Activated CD4-positive, alpha-beta T cell treated with anti-CD3 and anti-CD28 coated beads, Interleukin-2, Interleukin-6, amounts not matched to agents 100 ng/mL and 50 ng/mL, durations not matched to agents 16 hours and 8 hours (primary cell): Measurements from ENCODE around the gene UBE3D.
"Not testable (repeated sequence)": the region's sequence is repeated elsewhere in the genome, so short reads cannot be mapped to it uniquely, and the experiment has no call there.

ENCODE experiments used
- DNase-seq: peaks from one replicate; pipeline ENCODE4 v3.0.0-alpha.2; 2020

The UBE3D gene

GRCh38 chr6:82971877-82972460 is 93.7 kb downstream of the UBE3D start:
- no peak for DNase-seq

- DNase-seq, result no peak
These were observed 94.8 kb downstream of the UBE3D start for GRCh38 chr6:82970839-82971238.

GRCh38 chr6:82968708-82969107 is 96.9 kb downstream of the UBE3D start:
- no peak for DNase-seq

- DNase-seq, result no peak
These were observed 102.3 kb downstream of the UBE3D start for GRCh38 chr6:82963191-82963925.

DNA sequence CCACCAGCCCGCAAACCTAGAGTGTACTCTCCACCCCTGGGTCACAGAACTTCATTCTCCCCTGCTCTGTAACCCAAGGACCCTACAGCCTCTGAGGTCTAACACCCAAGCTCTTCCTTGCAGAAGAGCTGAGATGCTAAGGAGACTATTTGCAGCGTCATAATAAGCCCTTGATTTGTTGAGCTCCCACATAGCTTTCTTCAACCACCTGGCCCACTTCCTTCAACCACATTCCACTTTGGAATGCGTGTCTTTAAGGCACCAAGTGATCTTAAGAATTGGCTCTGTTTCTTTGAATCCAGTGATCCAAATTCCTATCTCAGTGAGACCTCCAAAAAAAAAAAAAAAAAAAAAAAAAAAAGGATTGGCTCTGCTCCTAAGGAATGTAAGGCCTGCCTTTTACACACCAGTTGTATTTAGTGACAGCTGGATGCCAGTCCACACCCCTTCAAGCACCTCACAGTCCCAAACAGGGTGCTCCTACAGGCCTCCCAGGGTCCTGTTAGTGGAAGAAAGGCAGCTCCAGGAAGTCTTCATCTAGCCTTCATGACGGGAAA is 106.2 kb downstream of the UBE3D start:
- no peak for DNase-seq

DNA sequence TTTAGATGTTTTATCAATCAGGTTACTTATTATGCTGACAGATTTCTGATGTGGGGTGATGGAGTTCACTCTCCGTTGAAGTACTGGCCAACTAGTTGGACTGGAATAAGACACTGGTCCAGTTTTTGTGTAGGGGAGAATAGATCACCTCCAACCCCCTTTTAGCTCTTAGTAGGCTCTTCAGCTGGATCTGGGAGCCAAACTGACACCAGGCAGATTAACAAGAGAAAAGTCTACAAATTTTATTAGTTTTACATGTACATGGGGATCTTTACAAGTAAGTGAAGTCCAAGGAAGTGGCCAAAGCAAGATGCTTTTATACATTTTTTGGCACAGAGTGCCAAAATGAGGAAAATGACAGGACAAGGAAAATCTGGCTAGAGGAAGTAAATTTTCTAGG is 107.1 kb downstream of the UBE3D start:
- DNase-seq, result no peak

DNA sequence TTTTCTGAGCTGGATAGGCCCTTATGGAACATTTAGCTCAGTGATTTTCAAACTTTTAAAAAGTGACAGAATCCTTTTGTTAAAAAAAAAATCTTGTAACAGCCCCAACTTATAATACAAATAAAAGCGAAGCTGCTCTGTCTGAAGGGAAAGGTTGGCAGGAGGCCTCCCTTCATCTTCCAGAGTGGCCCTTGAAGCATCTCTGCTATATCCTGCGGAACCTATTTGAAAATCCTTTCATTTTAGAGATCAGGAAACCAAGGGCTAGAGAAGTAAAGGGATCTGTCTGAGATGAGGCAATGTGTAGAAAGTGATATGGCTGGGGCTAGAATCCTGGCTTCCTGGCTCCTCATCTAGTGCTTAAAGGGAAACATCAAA is 107.8 kb downstream of the UBE3D start:
- no peak for DNase-seq

DNA sequence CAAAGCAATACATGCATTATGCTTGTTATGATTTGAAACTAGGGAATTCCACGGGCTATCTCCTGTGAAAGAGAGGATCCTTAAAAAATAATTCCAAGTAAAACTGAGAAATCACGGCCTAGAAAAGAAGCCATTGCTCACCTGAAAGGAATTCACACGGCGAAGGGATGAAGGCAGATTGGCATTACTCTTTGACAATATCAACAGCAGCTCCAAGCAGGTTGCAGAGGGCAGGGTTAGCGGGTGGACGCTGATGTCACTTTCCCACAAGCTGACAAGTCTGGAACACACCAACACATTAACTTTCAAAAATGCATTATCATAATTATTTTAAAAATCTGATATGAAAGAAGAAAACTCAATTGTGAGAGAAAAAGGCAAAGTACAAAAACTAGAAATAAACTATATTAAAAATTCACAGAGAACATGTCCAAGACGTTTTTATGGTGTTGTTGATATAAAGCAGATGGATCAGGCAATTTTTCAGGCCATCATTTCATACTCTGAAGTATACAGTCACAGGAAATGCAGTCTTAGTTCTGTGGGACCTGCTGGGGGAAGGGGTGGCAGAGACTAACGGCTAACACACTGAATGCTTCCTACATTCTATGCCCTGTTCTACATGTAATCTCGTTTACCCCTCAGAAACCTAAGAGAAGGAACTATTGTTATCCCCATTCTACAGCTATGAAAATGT is 108.3 kb downstream of the UBE3D start:
- DNase-seq, result no peak

GRCh38 chr6:82955841-82956240 is 109.8 kb downstream of the UBE3D start:
- no peak for DNase-seq

DNA sequence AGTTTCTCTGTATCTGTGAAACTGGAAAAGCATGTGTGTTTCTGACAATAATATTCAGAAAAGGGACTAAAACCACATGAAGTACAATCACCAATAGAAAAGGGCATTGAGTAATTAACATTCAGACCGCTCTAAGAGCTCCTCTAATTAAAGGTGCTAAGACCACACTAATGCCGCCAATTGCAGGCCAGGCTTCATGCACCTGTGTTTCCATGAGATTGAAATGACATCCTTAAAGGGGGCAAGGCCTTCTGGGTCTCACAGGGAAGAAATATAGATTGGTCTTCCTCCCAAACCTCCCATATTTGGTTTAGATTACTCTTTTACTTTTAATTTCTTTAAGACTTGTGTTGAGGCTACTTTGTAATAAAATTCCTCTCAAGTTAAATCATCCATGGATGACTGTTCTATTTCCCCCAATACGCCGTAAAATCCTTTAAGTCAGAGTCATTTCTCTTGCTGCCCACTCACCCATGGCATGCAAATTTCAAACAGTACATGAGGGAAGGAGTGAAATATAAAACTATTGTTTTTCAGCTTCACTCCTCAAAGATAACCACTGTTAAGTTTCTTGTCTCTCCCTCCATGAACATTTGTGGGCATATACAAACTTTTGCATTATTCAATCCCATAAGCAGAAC is 110.6 kb downstream of the UBE3D start:
- no peak for DNase-seq

GRCh38 chr6:82954356-82954755 is 111.3 kb downstream of the UBE3D start:
- DNase-seq, result no peak

GRCh38 chr6:82953871-82954270 is 111.8 kb downstream of the UBE3D start:
- no peak for DNase-seq

DNA sequence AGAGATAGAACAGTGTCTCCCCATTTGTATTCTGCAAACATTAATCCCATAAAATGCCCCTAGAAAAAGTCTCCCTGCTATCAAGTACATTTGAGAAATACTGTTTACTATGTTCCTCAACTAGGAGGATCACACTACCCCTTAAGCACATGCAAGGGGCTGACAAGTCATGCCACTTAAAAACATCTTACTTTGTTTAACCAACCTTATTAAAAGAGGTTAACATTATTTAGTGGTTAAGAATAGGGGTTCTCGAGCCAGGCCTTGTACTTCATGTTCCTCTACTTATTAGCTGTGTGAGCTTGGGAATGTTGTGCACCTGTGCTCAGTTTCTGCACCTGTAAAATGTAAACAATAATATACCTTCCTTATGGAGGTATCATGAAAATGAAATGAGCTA is 113.7 kb downstream of the UBE3D start:
- no peak for DNase-seq

- no peak for DNase-seq
These were observed 114.3 kb downstream of the UBE3D start for GRCh38 chr6:82951389-82951788.

DNA sequence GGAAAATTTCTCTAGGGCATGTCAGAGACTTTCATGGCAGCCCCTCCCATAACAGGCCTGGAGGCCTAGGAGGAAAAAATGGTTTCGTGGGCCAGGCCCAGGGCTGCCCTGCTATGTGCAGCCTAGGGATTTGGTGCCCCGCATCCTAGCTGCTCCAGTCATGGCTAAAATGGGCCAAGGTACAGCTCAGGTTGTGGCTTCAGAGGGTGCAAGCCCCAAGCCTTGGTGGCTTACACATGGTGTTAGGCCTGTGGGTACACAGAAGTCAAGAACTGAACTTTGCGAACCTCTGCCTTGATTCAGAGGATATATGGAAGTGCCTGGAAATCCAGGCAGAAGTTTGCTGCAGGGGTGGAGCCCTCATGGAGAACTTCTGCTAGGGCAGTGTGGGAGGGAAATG is 134.7 kb downstream of the UBE3D start:
- DNase-seq, result not testable (repeated sequence)

DNA sequence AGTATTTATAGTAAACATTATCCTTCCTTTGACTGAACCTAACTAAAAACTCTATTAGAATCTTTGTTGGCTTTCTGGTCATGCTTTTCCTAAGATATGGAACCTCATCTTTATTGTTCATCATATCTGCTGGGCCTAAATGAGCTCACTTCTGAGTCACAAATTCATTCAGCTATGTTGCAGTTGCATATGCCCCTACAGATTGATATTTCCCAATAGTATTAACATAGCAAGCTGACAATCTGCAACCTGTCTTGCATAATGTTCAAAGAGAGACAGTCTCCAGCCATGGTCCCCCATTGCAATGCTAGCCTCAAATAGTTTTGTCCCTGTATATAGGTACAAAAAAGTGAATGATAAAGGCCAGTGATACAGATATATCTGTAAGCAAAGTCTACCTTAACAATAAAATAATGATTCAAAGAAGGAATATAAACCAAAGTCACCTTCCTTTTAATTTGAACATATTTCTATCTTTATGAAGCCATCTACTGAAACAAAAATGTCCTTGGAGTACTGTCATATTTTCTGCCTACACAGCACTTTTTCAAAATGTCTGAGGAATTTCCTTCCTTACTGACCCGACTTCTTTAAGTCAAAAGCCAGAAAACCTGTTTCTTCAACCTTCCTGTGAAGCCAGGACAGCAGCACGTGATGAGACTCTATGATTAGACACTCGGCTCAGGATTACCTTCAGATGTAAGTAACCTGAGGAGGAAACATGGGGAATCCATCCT is 140.7 kb downstream of the UBE3D start:
- DNase-seq, result no peak

DNA sequence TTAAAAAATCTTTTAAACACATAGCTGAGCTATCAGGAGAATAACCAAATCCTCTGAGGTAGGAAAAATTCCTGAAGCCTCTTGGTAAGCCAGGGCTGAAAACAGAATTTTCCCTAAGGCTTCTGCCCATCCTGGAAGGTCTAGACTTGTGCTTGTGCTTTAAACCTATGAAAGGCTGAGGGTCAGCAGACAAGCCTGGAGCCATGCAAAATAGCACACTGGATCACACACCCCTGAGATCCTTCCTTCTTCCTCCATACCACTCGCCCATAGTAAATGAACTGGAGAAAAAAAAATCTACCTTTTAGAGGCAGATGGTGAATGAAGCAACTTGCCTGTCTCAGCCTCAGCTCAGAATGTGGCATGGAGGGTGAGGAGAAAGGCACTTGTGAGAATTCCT is 144.4 kb downstream of the UBE3D start:
- DNase-seq, result no peak

- DNase-seq, result no peak
These were observed 148.1 kb downstream of the UBE3D start for GRCh38 chr6:82917346-82918064.

- no peak for DNase-seq
These were observed 150.0 kb downstream of the UBE3D start for GRCh38 chr6:82915666-82916065.

DNA sequence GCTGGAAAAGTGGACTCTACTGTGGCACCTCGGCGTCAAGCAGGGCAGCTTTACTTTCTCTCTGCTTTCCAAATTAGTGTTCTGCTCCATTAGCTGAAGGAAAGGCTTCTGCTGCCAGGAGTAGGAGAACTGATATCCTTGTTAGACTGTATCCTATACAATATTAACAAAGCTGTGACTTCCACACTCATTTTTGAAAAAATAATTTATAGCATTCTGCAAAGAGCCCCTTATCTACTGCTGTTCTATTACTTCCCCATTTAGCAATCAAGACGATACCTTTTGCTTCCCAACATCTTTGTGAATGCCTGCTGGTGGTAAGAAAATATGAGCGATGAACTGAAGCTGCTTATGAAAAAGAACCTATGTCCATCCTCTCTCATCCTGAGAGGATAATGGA is 151.1 kb downstream of the UBE3D start:
- DNase-seq, result no peak

GRCh38 chr6:82910820-82911219 is 154.8 kb downstream of the UBE3D start:
- no peak for DNase-seq

DNA sequence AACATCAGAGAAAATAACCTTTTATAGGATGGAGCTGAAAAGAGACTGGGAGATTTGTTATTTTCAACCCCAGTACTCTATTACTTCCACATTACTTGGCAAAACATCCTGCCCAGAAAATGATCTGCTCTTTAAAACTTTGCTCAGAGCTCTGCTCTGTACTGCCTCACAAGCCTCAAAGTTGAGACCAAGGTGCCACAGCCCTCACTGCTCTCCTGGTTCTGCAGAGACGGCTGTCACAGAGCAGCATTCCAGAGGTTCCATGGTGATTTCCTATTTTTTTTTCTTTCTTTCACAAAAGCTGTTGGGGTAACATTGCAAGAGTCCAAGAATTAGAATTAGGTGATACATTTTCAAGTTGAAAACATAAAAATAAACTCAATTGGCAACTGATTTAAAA is 155.2 kb downstream of the UBE3D start:
- DNase-seq, result no peak
